HepG2 (cell line): ENCODE data around the gene BRAF.

Source experiments
- ARNTL ChIP-seq: sonication (generic); formaldehyde crosslinking; IDR thresholded peaks from 2 replicates; pipeline ENCODE4 v1.4.0; 2020; ENCODE audit warnings: mild to moderate bottlenecking, missing genetic modification reagents
- BRCA1 ChIP-seq: sonication (generic); formaldehyde crosslinking; IDR thresholded peaks from 2 replicates; pipeline ENCODE4 v1.4.0; 2020; ENCODE audit warnings: missing genetic modification reagents
- CBX2 ChIP-seq, 2 experiments: fragments of 200-600 bp in 1 of 2; sonication (generic); formaldehyde crosslinking in 1 of 2; IDR thresholded peaks; 2 replicates each; pipeline versions ENCODE4 v1.7.0 to v1.8.1; 2018 to 2022; ENCODE audit warnings: low read depth in 2 of 2, low read length in 1 of 2, mild to moderate bottlenecking in 1 of 2, missing genetic modification reagents in 1 of 2
- CTCF ChIP-seq: sonication (generic); formaldehyde crosslinking; IDR thresholded peaks from 2 replicates; pipeline ENCODE4 v1.5.0; 2020; ENCODE audit warnings: mild to moderate bottlenecking, missing genetic modification reagents, moderate library complexity
- FOXK1 ChIP-seq: sonication (generic); formaldehyde crosslinking; IDR thresholded peaks from 2 replicates; pipeline ENCODE4 v1.4.0; 2020; ENCODE audit warnings: low read depth, missing genetic modification reagents, borderline replicate concordance
- HMGXB4 ChIP-seq, 2 experiments: sonication (generic) in 1 of 2; formaldehyde crosslinking in 1 of 2; IDR thresholded peaks; 2 replicates each; pipeline versions ENCODE4 v1.4.0 to v1.6.1; 2018 to 2020; ENCODE audit warnings: missing genetic modification reagents in 2 of 2, borderline replicate concordance in 1 of 2, low read depth in 1 of 2, mild to moderate bottlenecking in 1 of 2, missing biosample characterization in 1 of 2
- IRF9 ChIP-seq: sonication (generic); formaldehyde crosslinking; IDR thresholded peaks from 2 replicates; pipeline ENCODE4 v1.8.0; 2022; ENCODE audit warnings: missing genetic modification reagents, mild to moderate bottlenecking, borderline replicate concordance
- MAX ChIP-seq: IDR thresholded peaks from 2 replicates; pipeline ENCODE4 v1.6.1; 2012; ENCODE audit warnings: inconsistent platforms
- MAZ ChIP-seq, 2 experiments: sonication (generic) in 1 of 2; formaldehyde crosslinking in 1 of 2; IDR thresholded peaks; 2 replicates each; pipeline versions ENCODE4 v1.5.0 to v1.6.1; 2012 to 2020; ENCODE audit warnings: low read depth in 2 of 2, mild to moderate bottlenecking in 2 of 2, borderline replicate concordance in 1 of 2, improper control_type of control experiment in 1 of 2, low read length in 1 of 2, missing genetic modification reagents in 1 of 2, moderate library complexity in 1 of 2
- SP1 ChIP-seq, 2 experiments: fragments of 450-650 bp in 1 of 2; sonication (generic) in 1 of 2; formaldehyde crosslinking in 1 of 2; IDR thresholded peaks; 2 replicates each; pipeline versions ENCODE4 v1.4.0 to v1.6.1; 2016 to 2020; ENCODE audit warnings: missing genetic modification reagents in 1 of 2
- TCF12 ChIP-seq, 2 experiments: fragments of 450-650 bp in 1 of 2; sonication (generic) in 1 of 2; formaldehyde crosslinking in 1 of 2; IDR thresholded peaks; 2 replicates each; pipeline versions ENCODE4 v1.6.1 to v1.8.0; 2017 to 2022; ENCODE audit warnings: antibody characterized with exemption in 1 of 2, mild to moderate bottlenecking in 1 of 2, missing genetic modification reagents in 1 of 2, moderate library complexity in 1 of 2

- no peak for TF ChIP-seq BRCA1 (CRISPR knock-in tag)
- no peak for TF ChIP-seq HMGXB4 (CRISPR knock-in tag; IDR thresholded peaks at IDR 0.05; ENCODE audit: borderline replicate concordance in 1 of 2, low read depth in 1 of 2)
- no peak for TF ChIP-seq MAZ (IDR thresholded peaks at IDR 0.05; ENCODE audit: borderline replicate concordance, low read depth, low read length)
- no peak for TF ChIP-seq MAZ (CRISPR knock-in tag; IDR thresholded peaks at IDR 0.05; ENCODE audit: low read depth)
- no peak for TF ChIP-seq SP1 (IDR thresholded peaks at IDR 0.05)
- TF ChIP-seq SP1 (CRISPR knock-in tag; IDR thresholded peaks at IDR 0.05), result no peak
- no peak for TF ChIP-seq CTCF (CRISPR knock-in tag)
- no peak for TF ChIP-seq IRF9
- TF ChIP-seq ARNTL, result no peak
- TF ChIP-seq TCF12 (IDR thresholded peaks at IDR 0.05), result no peak
- TF ChIP-seq TCF12 (CRISPR knock-in tag; IDR thresholded peaks at IDR 0.05), result no peak
- TF ChIP-seq FOXK1 (CRISPR knock-in tag), result no peak
- no peak for TF ChIP-seq MAX
- TF ChIP-seq CBX2 (IDR thresholded peaks at IDR 0.05; ENCODE audit: low read depth, low read length), result no peak
- TF ChIP-seq CBX2 (CRISPR knock-in tag; IDR thresholded peaks at IDR 0.05; ENCODE audit: low read depth), result no peak
Measured at GRCh38 chr7:140869430-140869829, 55.3 kb downstream of the BRAF start.
